HepG2 (cell line): Measurements from ENCODE around the gene SMCO4. TPM values are rescaled to one million over a fixed set of nuclear protein-coding genes. Genes with fewer than 3 reads are reported as not detected.

Source experiments
- ARNTL ChIP-seq: sonication (generic); formaldehyde crosslinking; IDR thresholded peaks from 2 replicates; pipeline ENCODE4 v1.4.0; 2020; ENCODE audit warnings: mild to moderate bottlenecking, missing genetic modification reagents
- PAX8 ChIP-seq: sonication (generic); formaldehyde crosslinking; IDR thresholded peaks from 2 replicates; pipeline ENCODE4 v1.8.0; 2022; ENCODE audit warnings: mild to moderate bottlenecking, missing genetic modification reagents, borderline replicate concordance
- PCBP1 ChIP-seq: fragments of 200-400 bp; formaldehyde crosslinking; IDR thresholded peaks from 2 replicates; pipeline ENCODE4 v1.6.1; 2017; ENCODE audit warnings: mild to moderate bottlenecking, low read depth, low read length, borderline replicate concordance
- THAP11 ChIP-seq: IDR thresholded peaks from 2 replicates; pipeline ENCODE4 v1.6.1; 2016; ENCODE audit warnings: missing biosample characterization, missing genetic modification reagents
- YEATS2 ChIP-seq: sonication (generic); formaldehyde crosslinking; IDR thresholded peaks from 2 replicates; pipeline ENCODE4 v1.4.0; 2020; ENCODE audit warnings: missing genetic modification reagents, borderline replicate concordance
- ZKSCAN8 ChIP-seq: IDR thresholded peaks from 2 replicates; pipeline ENCODE4 v1.6.1; 2016; ENCODE audit warnings: borderline replicate concordance, missing genetic modification reagents, missing compliant biosample characterization
- ZNF260 ChIP-seq: sonication (generic); formaldehyde crosslinking; IDR thresholded peaks from 2 replicates; pipeline ENCODE4 v1.4.0; 2020; ENCODE audit warnings: missing genetic modification reagents, low read depth, mild to moderate bottlenecking, borderline replicate concordance
- ZNF558 ChIP-seq: sonication (generic); formaldehyde crosslinking; IDR thresholded peaks from 2 replicates; pipeline ENCODE4 v1.9.0; 2022; ENCODE audit warnings: mild to moderate bottlenecking, missing genetic modification reagents, borderline replicate concordance
- ZNF607 ChIP-seq: sonication (generic); formaldehyde crosslinking; IDR thresholded peaks from 2 replicates; pipeline ENCODE4 v1.5.1; 2020; ENCODE audit warnings: missing genetic modification reagents, mild to moderate bottlenecking, borderline replicate concordance
- ZNF878 ChIP-seq: sonication (generic); formaldehyde crosslinking; IDR thresholded peaks from 2 replicates; pipeline ENCODE4 v1.8.1; 2023; ENCODE audit warnings: mild to moderate bottlenecking, missing genetic modification reagents, moderate library complexity
- polyA plus RNA-seq, 8 experiments: library from polyadenylated mRNA; depleted of rRNA in 3 of 8; stranded (reverse) in 7 of 8; unstranded in 1 of 8; fragments of >200 nt; fragmentation: Illumina TruSeq in 4 of 8; extraction: Trizol in 4 of 8; gene quantifications; 2 replicates each; pipeline versions ENCODE4 v1.2.1 to v1.2.3, GENCODE V29; 2011 to 2016; ENCODE audit warnings: low read depth in 4 of 8, missing spikeins in 1 of 8, mixed read lengths in 1 of 8; ENCODE audit not compliant: insufficient read depth in 1 of 8
- total RNA-seq, 5 experiments: library from RNA; depleted of rRNA; stranded (reverse); fragments of >200 nt; fragmentation: Illumina TruSeq; extraction: Trizol; gene quantifications; 2 replicates each; pipeline ENCODE4 v1.2.3, GENCODE V29; 2016; ENCODE audit warnings: low read depth in 1 of 5
- TF ChIP-seq, protein P1 (sequence below): sonication (generic); formaldehyde crosslinking; IDR thresholded peaks from 2 replicates; pipeline ENCODE4 v1.8.1; 2022; ENCODE audit warnings: mild to moderate bottlenecking, missing genetic modification reagents
- TF ChIP-seq, protein P2 (sequence below): IDR thresholded peaks from 2 replicates; pipeline ENCODE4 v1.6.1; 2016; ENCODE audit warnings: missing compliant biosample characterization, missing genetic modification reagents, borderline replicate concordance
- TF ChIP-seq, protein P3 (sequence below): sonication (generic); formaldehyde crosslinking; IDR thresholded peaks from 2 replicates; pipeline ENCODE4 v1.8.0; 2023; ENCODE audit warnings: mild to moderate bottlenecking, missing genetic modification reagents
- TF ChIP-seq, protein P4 (sequence below): sonication (generic); formaldehyde crosslinking; IDR thresholded peaks from 2 replicates; pipeline ENCODE4 v1.5.1; 2020; ENCODE audit warnings: mild to moderate bottlenecking, missing genetic modification reagents, borderline replicate concordance
- TF ChIP-seq, protein P5 (sequence below): sonication (generic); formaldehyde crosslinking; IDR thresholded peaks from 2 replicates; pipeline ENCODE4 v1.8.1; 2023; ENCODE audit warnings: mild to moderate bottlenecking, inconsistent platforms, moderate library complexity, missing genetic modification reagents, borderline replicate concordance
- TF ChIP-seq, protein P6 (sequence below): sonication (generic); formaldehyde crosslinking; IDR thresholded peaks from 2 replicates; pipeline ENCODE4 v1.5.0; 2020; ENCODE audit warnings: mild to moderate bottlenecking, missing genetic modification reagents
- TF ChIP-seq, protein P7 (sequence below): sonication (generic); formaldehyde crosslinking; IDR thresholded peaks from 2 replicates; pipeline ENCODE4 v1.4.0; 2020; ENCODE audit warnings: missing genetic modification reagents
- TF ChIP-seq, protein P8 (sequence below): sonication (generic); formaldehyde crosslinking; IDR thresholded peaks from 2 replicates; pipeline ENCODE4 v1.5.1; 2020; ENCODE audit warnings: mild to moderate bottlenecking, missing genetic modification reagents, moderate library complexity

SMCO4 gene
- total and polyA plus RNA-seq, 2 of the 13 experiments (the other 11 are each of a cell fraction or from before 2014, with no cell fraction given) = 10.6 to 28.5 TPM

DNA sequence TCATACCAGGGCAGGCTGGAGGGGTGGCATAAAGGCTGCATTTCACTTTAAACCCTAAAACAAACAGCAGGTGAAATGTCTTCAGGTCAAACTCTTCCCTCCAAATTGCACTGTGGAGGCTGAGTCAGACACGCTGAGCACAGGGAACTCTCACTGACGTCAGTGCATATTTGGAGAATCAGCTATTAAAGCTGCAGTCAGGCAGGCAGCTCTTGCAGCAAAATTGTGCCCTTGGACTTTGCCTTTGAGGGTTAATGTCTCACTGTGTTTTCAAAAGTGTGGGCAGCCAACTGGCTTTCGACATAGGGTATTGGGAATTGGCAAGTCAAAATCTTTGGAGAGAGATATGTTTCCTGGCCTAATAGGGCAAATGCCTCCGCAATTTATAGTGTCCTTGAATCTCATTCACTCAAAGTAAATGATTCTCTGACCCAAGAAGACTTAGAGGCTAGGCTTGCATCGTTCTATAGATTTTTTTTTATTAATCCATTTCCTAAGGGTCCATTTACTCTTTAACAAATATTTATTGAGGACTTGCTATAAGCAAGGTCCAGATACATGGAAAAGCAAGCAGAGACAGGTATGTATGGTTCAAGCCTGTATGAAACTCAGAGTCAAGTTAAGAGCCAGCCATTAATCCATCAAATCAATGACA lies 27.7 kb upstream of the SMCO4 start (continued):
- TF ChIP-seq, protein P1, sequence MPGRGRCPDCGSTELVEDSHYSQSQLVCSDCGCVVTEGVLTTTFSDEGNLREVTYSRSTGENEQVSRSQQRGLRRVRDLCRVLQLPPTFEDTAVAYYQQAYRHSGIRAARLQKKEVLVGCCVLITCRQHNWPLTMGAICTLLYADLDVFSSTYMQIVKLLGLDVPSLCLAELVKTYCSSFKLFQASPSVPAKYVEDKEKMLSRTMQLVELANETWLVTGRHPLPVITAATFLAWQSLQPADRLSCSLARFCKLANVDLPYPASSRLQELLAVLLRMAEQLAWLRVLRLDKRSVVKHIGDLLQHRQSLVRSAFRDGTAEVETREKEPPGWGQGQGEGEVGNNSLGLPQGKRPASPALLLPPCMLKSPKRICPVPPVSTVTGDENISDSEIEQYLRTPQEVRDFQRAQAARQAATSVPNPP = no peak
- TF ChIP-seq ZNF607 (CRISPR knock-in tag) = no peak
- TF ChIP-seq, protein P2, sequence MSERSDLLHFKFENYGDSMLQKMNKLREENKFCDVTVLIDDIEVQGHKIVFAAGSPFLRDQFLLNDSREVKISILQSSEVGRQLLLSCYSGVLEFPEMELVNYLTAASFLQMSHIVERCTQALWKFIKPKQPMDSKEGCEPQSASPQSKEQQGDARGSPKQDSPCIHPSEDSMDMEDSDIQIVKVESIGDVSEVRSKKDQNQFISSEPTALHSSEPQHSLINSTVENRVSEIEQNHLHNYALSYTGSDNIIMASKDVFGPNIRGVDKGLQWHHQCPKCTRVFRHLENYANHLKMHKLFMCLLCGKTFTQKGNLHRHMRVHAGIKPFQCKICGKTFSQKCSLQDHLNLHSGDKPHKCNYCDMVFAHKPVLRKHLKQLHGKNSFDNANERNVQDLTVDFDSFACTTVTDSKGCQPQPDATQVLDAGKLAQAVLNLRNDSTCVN (CRISPR knock-in tag) = no peak
- TF ChIP-seq ZNF558 (CRISPR knock-in tag) = no peak
- no peak for TF ChIP-seq ZKSCAN8 (CRISPR knock-in tag)
- no peak for TF ChIP-seq ZNF260 (CRISPR knock-in tag)
- TF ChIP-seq PCBP1 = no peak
- TF ChIP-seq, protein P3, sequence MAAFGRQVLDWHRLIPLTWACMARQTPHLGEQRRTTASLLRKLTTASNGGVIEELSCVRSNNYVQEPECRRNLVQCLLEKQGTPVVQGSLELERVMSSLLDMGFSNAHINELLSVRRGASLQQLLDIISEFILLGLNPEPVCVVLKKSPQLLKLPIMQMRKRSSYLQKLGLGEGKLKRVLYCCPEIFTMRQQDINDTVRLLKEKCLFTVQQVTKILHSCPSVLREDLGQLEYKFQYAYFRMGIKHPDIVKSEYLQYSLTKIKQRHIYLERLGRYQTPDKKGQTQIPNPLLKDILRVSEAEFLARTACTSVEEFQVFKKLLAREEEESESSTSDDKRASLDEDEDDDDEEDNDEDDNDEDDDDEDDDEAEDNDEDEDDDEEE (CRISPR knock-in tag) = no peak
- no peak for TF ChIP-seq ARNTL (CRISPR knock-in tag)
- TF ChIP-seq, protein P4, sequence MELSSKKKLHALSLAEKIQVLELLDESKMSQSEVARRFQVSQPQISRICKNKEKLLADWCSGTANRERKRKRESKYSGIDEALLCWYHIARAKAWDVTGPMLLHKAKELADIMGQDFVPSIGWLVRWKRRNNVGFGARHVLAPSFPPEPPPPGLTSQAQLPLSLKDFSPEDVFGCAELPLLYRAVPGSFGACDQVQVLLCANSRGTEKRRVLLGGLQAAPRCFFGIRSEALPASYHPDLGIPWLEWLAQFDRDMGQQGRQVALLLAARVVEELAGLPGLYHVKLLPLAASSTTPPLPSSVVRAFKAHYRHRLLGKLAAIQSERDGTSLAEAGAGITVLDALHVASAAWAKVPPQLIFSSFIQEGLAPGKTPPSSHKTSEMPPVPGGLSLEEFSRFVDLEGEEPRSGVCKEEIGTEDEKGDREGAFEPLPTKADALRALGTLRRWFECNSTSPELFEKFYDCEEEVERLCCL (CRISPR knock-in tag) = no peak
- TF ChIP-seq ZNF878 (CRISPR knock-in tag) = peak; percentile 65; the same call in 1 of the 2 replicates
- TF ChIP-seq, protein P5, sequence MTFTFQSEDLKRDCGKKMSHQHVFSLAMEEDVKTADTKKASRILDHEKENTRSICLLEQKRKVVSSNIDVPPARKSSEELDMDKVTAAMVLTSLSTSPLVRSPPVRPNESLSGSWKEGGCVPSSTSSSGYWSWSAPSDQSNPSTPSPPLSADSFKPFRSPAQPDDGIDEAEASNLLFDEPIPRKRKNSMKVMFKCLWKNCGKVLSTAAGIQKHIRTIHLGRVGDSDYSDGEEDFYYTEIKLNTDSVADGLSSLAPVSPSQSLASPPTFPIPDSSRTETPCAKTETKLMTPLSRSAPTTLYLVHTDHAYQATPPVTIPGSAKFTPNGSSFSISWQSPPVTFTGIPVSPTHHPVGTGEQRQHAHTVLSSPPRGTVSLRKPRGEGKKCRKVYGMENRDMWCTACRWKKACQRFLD (CRISPR knock-in tag) = no peak
- peak; percentile 61 for TF ChIP-seq THAP11 (CRISPR knock-in tag)
- TF ChIP-seq, protein P6, sequence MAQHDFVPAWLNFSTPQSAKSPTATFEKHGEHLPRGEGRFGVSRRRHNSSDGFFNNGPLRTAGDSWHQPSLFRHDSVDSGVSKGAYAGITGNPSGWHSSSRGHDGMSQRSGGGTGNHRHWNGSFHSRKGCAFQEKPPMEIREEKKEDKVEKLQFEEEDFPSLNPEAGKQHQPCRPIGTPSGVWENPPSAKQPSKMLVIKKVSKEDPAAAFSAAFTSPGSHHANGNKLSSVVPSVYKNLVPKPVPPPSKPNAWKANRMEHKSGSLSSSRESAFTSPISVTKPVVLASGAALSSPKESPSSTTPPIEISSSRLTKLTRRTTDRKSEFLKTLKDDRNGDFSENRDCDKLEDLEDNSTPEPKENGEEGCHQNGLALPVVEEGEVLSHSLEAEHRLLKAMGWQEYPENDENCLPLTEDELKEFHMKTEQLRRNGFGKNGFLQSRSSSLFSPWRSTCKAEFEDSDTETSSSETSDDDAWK (CRISPR knock-in tag) = no peak
- TF ChIP-seq, protein P7, sequence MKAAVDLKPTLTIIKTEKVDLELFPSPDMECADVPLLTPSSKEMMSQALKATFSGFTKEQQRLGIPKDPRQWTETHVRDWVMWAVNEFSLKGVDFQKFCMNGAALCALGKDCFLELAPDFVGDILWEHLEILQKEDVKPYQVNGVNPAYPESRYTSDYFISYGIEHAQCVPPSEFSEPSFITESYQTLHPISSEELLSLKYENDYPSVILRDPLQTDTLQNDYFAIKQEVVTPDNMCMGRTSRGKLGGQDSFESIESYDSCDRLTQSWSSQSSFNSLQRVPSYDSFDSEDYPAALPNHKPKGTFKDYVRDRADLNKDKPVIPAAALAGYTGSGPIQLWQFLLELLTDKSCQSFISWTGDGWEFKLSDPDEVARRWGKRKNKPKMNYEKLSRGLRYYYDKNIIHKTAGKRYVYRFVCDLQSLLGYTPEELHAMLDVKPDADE = no peak
- TF ChIP-seq, protein P8, sequence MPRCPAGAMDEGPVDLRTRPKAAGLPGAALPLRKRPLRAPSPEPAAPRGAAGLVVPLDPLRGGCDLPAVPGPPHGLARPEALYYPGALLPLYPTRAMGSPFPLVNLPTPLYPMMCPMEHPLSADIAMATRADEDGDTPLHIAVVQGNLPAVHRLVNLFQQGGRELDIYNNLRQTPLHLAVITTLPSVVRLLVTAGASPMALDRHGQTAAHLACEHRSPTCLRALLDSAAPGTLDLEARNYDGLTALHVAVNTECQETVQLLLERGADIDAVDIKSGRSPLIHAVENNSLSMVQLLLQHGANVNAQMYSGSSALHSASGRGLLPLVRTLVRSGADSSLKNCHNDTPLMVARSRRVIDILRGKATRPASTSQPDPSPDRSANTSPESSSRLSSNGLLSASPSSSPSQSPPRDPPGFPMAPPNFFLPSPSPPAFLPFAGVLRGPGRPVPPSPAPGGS (CRISPR knock-in tag) = no peak
- peak; percentile 63; the same call in 1 of the 2 replicates for TF ChIP-seq YEATS2 (CRISPR knock-in tag)
- no peak for TF ChIP-seq PAX8
